Stomach (tissue), 9 donors: ENCODE measurements around the gene IGLON5. TPM values are rescaled to one million over a fixed set of nuclear protein-coding genes. Genes with fewer than 3 reads are reported as not detected.

Experiments
- DNase-seq, 2 donors: peaks; one replicate each; pipeline versions ENCODE4 v3.0.0 to v3.0.0-alpha.2; 2013 to 2019
- H3K27ac ChIP-seq, 5 donors: fragments of 200-600 bp in 4 of 5; sonication (generic) in 4 of 5; one replicate each; pipeline ENCODE4 v1.5.1; 2013 to 2019; ENCODE audit warnings: mild to moderate bottlenecking in 1 of 5, moderate library complexity in 1 of 5
- H3K27me3 ChIP-seq, 3 donors: fragments of 200-600 bp; sonication (generic); one replicate each; pipeline ENCODE4 v1.5.1; 2017 to 2019; ENCODE audit warnings: mixed run types in 1 of 3
- H3K36me3 ChIP-seq, 4 donors: fragments of 200-600 bp; sonication (generic); 1 replicate in 3 of 4; 2 replicates in 1 of 4; pipeline ENCODE4 v1.5.1; 2016 to 2019
- H3K4me1 ChIP-seq, 4 donors: fragments of 200-600 bp; sonication (generic); one replicate each; pipeline ENCODE4 v1.5.1; 2016 to 2019
- H3K4me3 ChIP-seq, 4 donors: fragments of 200-600 bp; sonication (generic) in 3 of 4; one replicate each; pipeline ENCODE4 v1.5.1; 2016 to 2019; ENCODE audit warnings: mild to moderate bottlenecking in 1 of 4
- H3K9me3 ChIP-seq, 4 donors: fragments of 200-600 bp; sonication (generic); one replicate each; pipeline ENCODE4 v1.5.1; 2016 to 2019
- EP300 ChIP-seq: sonication (generic); formaldehyde crosslinking; IDR thresholded peaks from one replicate; pipeline ENCODE4 v1.6.1; 2017; ENCODE audit warnings: antibody characterized with exemption
- POLR2A ChIP-seq, 4 donors: fragments of 450-650 bp; IDR thresholded peaks; one replicate each; pipeline ENCODE4 v1.6.1; 2016; ENCODE audit warnings: antibody characterized with exemption in 4 of 4, control low read depth in 2 of 4, mild to moderate bottlenecking in 1 of 4, moderate library complexity in 1 of 4
- POLR2AphosphoS5 ChIP-seq, 3 donors: sonication (generic); formaldehyde crosslinking; IDR thresholded peaks; one replicate each; pipeline ENCODE4 v1.6.1; 2016; ENCODE audit warnings: antibody characterized with exemption in 3 of 3
- WGBS, 5 donors: extraction: QIAGEN DNeasy Blood & Tissue Kit in 3 of 5; methylation state at CpG; one replicate each; pipeline versions ENCODE4 v1.1.5 to v1.1.7; 2013 to 2018; 5-methylcytosine and 5-hydroxymethylcytosine counted together
- intact Hi-C: fragments of 100-400 bp; cut with DNase I; formaldehyde crosslinking; loops from one replicate; pipeline ENCODE4 v1.15.1; 2023; ENCODE audit warnings: low total_unique reads
- polyA plus RNA-seq, 3 donors: library from polyadenylated mRNA; stranded (reverse); fragments of 200-250 nt; gene quantifications; one replicate each; pipeline ENCODE4 v1.2.3, GENCODE V29; 2013
- total RNA-seq, 5 donors: library from RNA; depleted of rRNA; stranded (reverse); fragments of >200 nt; gene quantifications; one replicate each; pipeline versions ENCODE4 v1.1.0 to v1.2.3, GENCODE V29; 2014 to 2016
- TF ChIP-seq, protein P1 (sequence below), 7 experiments: fragments of 450-650 bp in 4 of 7; fragments of 200-600 bp in 3 of 7; sonication (generic) in 3 of 7; IDR thresholded peaks; one replicate each; pipeline ENCODE4 v1.5.1; 2016 to 2019; ENCODE audit warnings: antibody characterized with exemption in 7 of 7, control low read depth in 2 of 7, mild to moderate bottlenecking in 1 of 7
- donor health status: healthy with polysubstance abuse.
- donor health status: Bipolar disorder and iron deficiency.
- donor health status: healthy.

Gene IGLON5
- total and polyA plus RNA-seq, 8 donors: 0.13 to 0.18 TPM; not detected in 6

DNA sequence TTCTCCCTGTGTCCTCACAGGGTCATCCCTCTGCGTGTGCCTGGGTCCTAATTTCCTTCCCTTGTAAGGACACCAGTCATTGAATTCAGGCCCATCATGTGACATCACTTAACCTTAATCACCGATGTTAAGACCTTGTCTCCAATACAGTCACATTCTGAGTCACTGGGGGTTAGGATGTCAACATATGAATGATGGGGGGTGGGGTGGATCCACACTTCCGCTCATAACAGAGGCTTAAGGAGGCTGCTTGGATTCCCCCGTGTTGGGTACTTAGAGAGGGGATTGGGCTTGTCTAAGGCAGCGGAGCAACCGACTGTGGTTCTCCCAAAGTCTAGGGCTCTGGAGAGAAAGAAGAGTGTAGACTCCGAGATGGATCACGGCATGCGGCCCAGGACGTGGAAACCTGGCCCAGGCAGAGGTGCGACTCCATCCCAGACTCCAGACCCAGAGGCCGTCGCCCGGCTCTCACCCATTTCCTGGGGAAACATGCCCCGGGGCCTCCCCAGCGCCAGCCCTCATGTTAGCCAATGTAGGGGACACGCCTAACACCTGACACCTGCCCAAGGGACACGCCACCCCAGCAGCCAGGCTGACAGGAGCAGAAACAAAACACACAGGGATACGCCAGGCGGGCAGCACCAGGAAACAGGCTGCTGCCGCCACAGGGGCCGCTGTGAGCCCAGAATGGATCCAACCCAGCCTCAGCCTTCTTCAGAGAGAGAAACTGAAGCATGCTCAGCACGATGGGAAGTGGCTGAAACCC lies 17.1 kb upstream of the IGLON5 start:
- DNase-seq: no peak
- 64 to 73% (median 71%) methylated on average over 20 to 23 of the region's 23 CpGs for WGBS, 5 donors

DNA sequence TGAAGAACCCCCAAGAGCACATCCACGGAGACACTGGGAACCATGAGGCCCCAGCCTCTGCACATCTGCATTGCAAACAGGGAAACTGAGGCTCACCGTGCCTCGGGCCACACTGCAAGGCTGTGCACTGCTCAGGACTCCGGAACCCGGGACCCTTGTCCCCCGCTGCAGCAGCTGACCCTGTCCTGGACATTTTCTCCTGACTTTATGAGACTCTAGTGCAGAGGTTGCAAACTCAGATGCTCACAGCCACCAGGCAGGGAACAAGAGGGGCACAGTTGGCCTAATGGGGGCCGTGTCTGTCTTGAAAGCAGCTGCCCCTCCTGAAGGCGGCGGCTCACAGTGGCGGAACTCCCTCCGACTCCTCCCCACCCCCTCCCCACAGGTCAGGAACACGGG lies 16.5 kb upstream of the IGLON5 start:
- Histone ChIP-seq H3K4me3 (no peak overlapping the region), H3K27ac (no peak overlapping the region), H3K9me3 (peaks cover 0 to 7% (median 6%) of the 10 kb centered on the region in 4 donors), H3K36me3 (no peaks in the 10 kb centered on the region), H3K4me1 (no peaks in the 10 kb centered on the region), H3K27me3 (peaks cover 0 to 58% (median 11%) of the 10 kb centered on the region in 3 donors)
- intact Hi-C loops: no loop called here
- no peak for TF ChIP-seq POLR2A (IDR thresholded peaks at IDR 0.05)
- 39 to 64% (median 54%) methylated on average over 6 to 12 of the region's 12 CpGs for WGBS, 5 donors
- no peak for DNase-seq

More for the DNA sequence above, 17.1 kb upstream of the IGLON5 start:
- H3K4me3 ChIP-seq: no peak overlapping the region
- H3K36me3 ChIP-seq: no peaks in the 10 kb centered on the region
- no peak overlapping the region for H3K27ac ChIP-seq
- H3K27me3 ChIP-seq: peaks cover 0 to 58% (median 11%) of the 10 kb centered on the region in 3 donors
- no peaks in the 10 kb centered on the region for H3K4me1 ChIP-seq
- H3K9me3 ChIP-seq: peaks cover 0 to 7% (median 6%) of the 10 kb centered on the region in 4 donors
- TF ChIP-seq POLR2A (IDR thresholded peaks at IDR 0.05): no peak
- TF ChIP-seq, protein P1, sequence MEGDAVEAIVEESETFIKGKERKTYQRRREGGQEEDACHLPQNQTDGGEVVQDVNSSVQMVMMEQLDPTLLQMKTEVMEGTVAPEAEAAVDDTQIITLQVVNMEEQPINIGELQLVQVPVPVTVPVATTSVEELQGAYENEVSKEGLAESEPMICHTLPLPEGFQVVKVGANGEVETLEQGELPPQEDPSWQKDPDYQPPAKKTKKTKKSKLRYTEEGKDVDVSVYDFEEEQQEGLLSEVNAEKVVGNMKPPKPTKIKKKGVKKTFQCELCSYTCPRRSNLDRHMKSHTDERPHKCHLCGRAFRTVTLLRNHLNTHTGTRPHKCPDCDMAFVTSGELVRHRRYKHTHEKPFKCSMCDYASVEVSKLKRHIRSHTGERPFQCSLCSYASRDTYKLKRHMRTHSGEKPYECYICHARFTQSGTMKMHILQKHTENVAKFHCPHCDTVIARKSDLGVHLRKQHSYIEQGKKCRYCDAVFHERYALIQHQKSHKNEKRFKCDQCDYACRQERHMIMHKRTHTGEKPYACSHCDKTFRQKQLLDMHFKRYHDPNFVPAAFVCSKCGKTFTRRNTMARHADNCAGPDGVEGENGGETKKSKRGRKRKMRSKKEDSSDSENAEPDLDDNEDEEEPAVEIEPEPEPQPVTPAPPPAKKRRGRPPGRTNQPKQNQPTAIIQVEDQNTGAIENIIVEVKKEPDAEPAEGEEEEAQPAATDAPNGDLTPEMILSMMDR (IDR thresholded peaks at IDR 0.05): no peak
- TF ChIP-seq EP300: no peak
- no peak for TF ChIP-seq POLR2AphosphoS5 (IDR thresholded peaks at IDR 0.05)
- intact Hi-C loops: no loop called here

DNA sequence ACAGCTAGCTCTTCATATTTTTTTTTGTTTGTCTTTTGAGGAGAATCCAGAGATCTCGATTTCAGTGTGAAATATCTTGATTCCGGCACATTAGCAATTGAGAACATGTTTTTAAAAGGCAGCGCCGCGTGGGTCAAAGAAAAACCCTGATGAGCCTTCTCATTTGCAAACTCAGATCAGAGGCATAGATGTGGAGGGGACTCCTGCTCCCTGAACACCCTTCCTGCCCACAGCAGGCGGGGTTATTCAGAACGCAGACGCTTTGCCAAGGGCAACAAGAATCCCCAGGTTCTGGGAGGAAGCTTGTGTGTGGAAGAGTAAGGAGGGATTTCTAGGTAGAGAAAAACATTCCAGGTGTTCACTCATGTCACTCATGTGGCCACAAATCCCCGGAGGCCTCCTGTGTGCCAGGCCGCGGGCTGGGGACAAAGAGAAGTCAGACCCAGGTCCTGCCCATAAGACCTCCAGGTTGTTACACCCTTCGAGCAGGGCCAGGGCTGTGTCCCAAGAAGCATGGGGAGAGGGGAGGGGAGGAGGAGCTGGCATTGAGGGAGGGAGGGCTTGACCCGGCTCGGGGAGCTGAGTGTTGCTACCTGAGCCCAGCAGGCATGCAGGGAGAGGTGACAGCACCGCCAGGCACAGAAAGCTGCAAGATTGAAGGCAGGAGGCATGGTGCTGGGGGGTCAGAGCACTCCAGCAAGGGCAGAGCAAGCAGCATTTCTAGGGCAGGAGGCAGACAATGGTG lies 15.9 kb upstream of the IGLON5 start:
- Histone ChIP-seq H3K9me3 (peaks cover 0 to 2% (median 2%) of the 10 kb centered on the region in 4 donors), H3K36me3 (no peaks in the 10 kb centered on the region), H3K4me1 (no peaks in the 10 kb centered on the region), H3K4me3 (no peak overlapping the region), H3K27ac (no peak overlapping the region), H3K27me3 (peaks cover 0 to 58% (median 11%) of the 10 kb centered on the region in 3 donors)
- TF ChIP-seq POLR2A (IDR thresholded peaks at IDR 0.05): no peak
- no peak for TF ChIP-seq POLR2AphosphoS5 (IDR thresholded peaks at IDR 0.05)
- TF ChIP-seq EP300: no peak
- TF ChIP-seq, protein P1 (IDR thresholded peaks at IDR 0.05): no peak
- DNase-seq: no peak
- intact Hi-C loops: no loop called here
- 38 to 45% (median 39%) methylated on average over 15 of the region's 15 CpGs for WGBS, 5 donors

DNA sequence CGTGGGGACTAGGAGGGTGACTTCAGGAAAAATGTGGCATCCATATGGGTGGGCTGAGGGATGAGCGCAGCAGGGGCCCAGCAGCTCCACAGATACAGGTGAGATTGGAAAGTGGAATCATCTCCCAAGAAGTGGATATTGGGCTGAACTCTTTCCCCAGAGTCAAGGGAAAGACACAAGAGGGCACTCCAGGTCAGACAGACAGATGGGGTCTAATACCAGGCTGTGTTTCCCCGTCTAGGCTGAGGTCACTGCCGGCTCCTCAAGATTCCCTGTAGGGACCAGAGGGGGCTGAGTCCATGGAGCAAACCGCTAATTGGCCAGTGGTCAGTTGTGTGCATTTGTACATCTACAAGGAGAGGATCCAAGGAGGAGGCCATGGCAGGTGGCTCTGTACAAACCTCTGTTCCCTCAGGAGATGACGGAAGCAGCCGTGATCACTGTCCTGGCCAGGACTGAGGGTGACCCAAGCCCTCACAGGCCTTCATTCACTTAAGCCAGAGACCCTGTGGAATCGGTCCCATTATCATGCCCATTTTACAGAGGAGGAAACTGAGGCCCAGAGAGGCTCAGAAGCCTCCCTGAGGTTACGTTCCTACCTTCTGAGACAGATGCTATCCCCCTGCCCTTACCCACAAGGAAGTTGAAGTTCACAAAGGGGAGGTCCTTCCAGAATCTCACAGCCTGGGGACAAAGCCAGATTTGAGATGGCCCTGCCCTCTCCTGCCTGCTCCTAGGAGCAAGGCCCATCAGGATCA lies 14.9 kb upstream of the IGLON5 start:
- Histone ChIP-seq H3K9me3 (peaks cover 0 to under 1% (median 0%) of the 10 kb centered on the region in 4 donors), H3K4me1 (no peaks in the 10 kb centered on the region), H3K27ac (no peak overlapping the region), H3K36me3 (no peaks in the 10 kb centered on the region), H3K27me3 (peaks cover 0 to 56% (median 11%) of the 10 kb centered on the region in 3 donors), H3K4me3 (no peak overlapping the region)
- WGBS, 5 donors: 51 to 80% (median 61%) methylated on average over 5 to 9 of the region's 9 CpGs
- intact Hi-C loops: no loop called here
- DNase-seq: no peak
- TF ChIP-seq POLR2A (IDR thresholded peaks at IDR 0.05): no peak
- no peak for TF ChIP-seq POLR2AphosphoS5 (IDR thresholded peaks at IDR 0.05)
- TF ChIP-seq, protein P1 (IDR thresholded peaks at IDR 0.05): no peak
- TF ChIP-seq EP300: no peak
